Measurements from ENCODE around the gene RAD54L. TPM values are rescaled to one million over a fixed set of nuclear protein-coding genes. Genes with fewer than 3 reads are reported as not detected.

Gene RAD54L
- total RNA-seq (10 to 100 TPM; 24.5 to 31.4 TPM), polyA plus RNA-seq (ENCODE audit: insufficient read depth, low read depth, low replicate concordance) (17.9 TPM)
- long read RNA-seq, donor 1, partial matches to known transcripts: 44 of 75 reads
- long read RNA-seq, donor 1, other reads (novel, unspliced or antisense): 31 of 75 reads
- long read RNA-seq, donor 2: 0 reads

- no peaks in the 10 kb centered on the region for H3K9me3 ChIP-seq
- 0 to 2% methylated on average over 31 to 44 of the region's 49 CpGs for WGBS, 2 donors
- no peaks in the 10 kb centered on the region for H3K4me1 ChIP-seq
- peak; percentile 99 for DNase-seq
- no peaks in the 10 kb centered on the region for H3K27me3 ChIP-seq
- H3K36me3 ChIP-seq (ENCODE audit: low read depth, missing control alignments): no peaks in the 10 kb centered on the region
- peak within 1 kb of the TSS; percentile 58 to 73 for H3K4me3 ChIP-seq
- H3K27ac ChIP-seq: peak within 1 kb of the TSS in 1 of 2 donors; percentile 73
- TF ChIP-seq CTCF (IDR thresholded peaks at IDR 0.05): no peak
- TF ChIP-seq POLR2A (IDR thresholded peaks at IDR 0.05): no peak
- intact Hi-C loops (cut with DNase I; ENCODE audit: low total_unique reads): no loop called here
Measured at GRCh38 chr1:46247436-46248121, at the start of gene RAD54L. TSS of gene RAD54L (plus strand) at chr1:46247763. CDS start at chr1:46248406, 643 bp downstream.

- H3K4me3 ChIP-seq: peak within 1 kb of the TSS; percentile 77 to 79
- DNase-seq: peak; percentile 62
- WGBS, 2 donors: 0 to 1% methylated on average over 3 to 49 of the region's 67 CpGs
- intact Hi-C loops (cut with DNase I; ENCODE audit: low total_unique reads): no loop called here
- H3K27ac ChIP-seq: peak within 1 kb of the TSS; percentile 67 to 84
- TF ChIP-seq CTCF (IDR thresholded peaks at IDR 0.05) (no peak), POLR2A (IDR thresholded peaks at IDR 0.05) (peak; percentile 9)
- peaks cover 24% of the 10 kb centered on the region for H3K4me1 ChIP-seq
- H3K36me3 ChIP-seq (ENCODE audit: low read depth, missing control alignments): no peaks in the 10 kb centered on the region
- no peaks in the 10 kb centered on the region for H3K27me3 ChIP-seq
- no peaks in the 10 kb centered on the region for H3K9me3 ChIP-seq
Measured at GRCh38 chr1:46197964-46198811, 49.4 kb upstream of the RAD54L start, which contains the start of gene POMGNT1. TSS of gene POMGNT1 (minus strand) at chr1:46198434. CDS start at chr1:46197821, 613 bp downstream.

- no peak for DNase-seq
- H3K9me3 ChIP-seq: no peaks in the 10 kb centered on the region
- no peaks in the 10 kb centered on the region for H3K36me3 ChIP-seq (ENCODE audit: low read depth, missing control alignments)
- no peaks in the 10 kb centered on the region for H3K27me3 ChIP-seq
- peaks cover 24% of the 10 kb centered on the region for H3K4me1 ChIP-seq
- no peak for TF ChIP-seq CTCF (IDR thresholded peaks at IDR 0.05)
- 60 to 63% methylated on average over 3 of the region's 3 CpGs for WGBS, 2 donors
- H3K27ac ChIP-seq: no peak overlapping the region
- intact Hi-C loops (cut with DNase I; ENCODE audit: low total_unique reads): no loop called here
- H3K4me3 ChIP-seq: no peak overlapping the region
Measured at GRCh38 chr1:46199233-46199749, 48.3 kb upstream of the RAD54L start.

GRCh38 chr1:46203738-46204405 is 43.7 kb upstream of the RAD54L start:
- no peak for DNase-seq
- Histone ChIP-seq H3K9me3 (no peaks in the 10 kb centered on the region), H3K4me3 (peak overlapping the region; percentile 72 to 78), H3K36me3 (ENCODE audit: low read depth, missing control alignments) (no peaks in the 10 kb centered on the region), H3K27me3 (no peaks in the 10 kb centered on the region), H3K27ac (peak overlapping the region; percentile 79 to 85), H3K4me1 (peaks cover 18% of the 10 kb centered on the region)
- intact Hi-C loops (cut with DNase I; ENCODE audit: low total_unique reads): no loop called here
- no peak for TF ChIP-seq POLR2A (IDR thresholded peaks at IDR 0.05)
- TF ChIP-seq CTCF (IDR thresholded peaks at IDR 0.05): no peak
- 1 to 6% methylated on average over 14 of the region's 14 CpGs for WGBS, 2 donors
